SH-SY5Y (cell line): ENCODE results near the gene KLHL28.

Source experiments
- GATA2 ChIP-seq: IDR thresholded peaks from 2 replicates; pipeline ENCODE4 v1.6.1; 2011; ENCODE audit warnings: mild to moderate bottlenecking, low read depth, low read length
- GATA3 ChIP-seq: IDR thresholded peaks from 2 replicates; pipeline ENCODE4 v1.6.1; 2011; ENCODE audit warnings: low read depth, mild to moderate bottlenecking, low read length, moderate library complexity

DNA sequence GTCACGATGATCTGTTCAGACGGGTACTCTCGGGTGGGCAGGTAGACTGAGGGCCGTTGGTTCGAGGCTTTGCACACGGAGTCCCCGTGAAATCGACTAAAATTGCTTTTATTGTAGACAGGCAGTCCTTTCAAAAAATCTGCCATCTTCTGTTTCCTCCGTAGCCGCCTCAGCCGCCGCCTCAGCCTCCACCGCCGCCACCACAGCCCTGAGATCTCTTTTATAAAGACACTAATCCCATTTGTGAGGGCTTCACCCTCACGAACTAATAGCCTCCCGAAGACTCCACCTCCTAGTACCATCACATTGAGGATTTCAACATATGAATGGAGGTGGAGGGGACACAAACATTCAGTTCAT, 74.2 kb downstream of the KLHL28 start:
- TF ChIP-seq GATA2 (no peak), GATA3 (no peak)
